IMR-90 (cell line): ENCODE measurements around the gene OSGIN1. TPM values are rescaled to one million over a fixed set of nuclear protein-coding genes. Genes with fewer than 3 reads are reported as not detected.

Experiments used
- ATAC-seq: fragments of 200-7000 bp; cut with Tn5 transposase; 2 replicates; pipeline ENCODE4 v1.9.1; 2020; ENCODE audit warnings: low read depth, mild to moderate bottlenecking, moderate library complexity
- BruUV-seq: library from RNA; stranded (reverse); fragments of 400-500 nt; replicated peaks from 2 replicates; lab custom pipeline; 2021; lab: Mats Ljungman, UMichigan
- CTCF ChIA-PET: fragments of 300-600 bp; formaldehyde crosslinking; extraction: SDS; loops from one replicate; lab custom pipeline; 2021; ENCODE audit warnings: antibody characterized with exemption; lab: Yijun Ruan, JAX
- POLR2A ChIA-PET: fragments of 300-600 bp; sonication (Branson Sonifier 250); formaldehyde crosslinking; loops from one replicate; lab custom pipeline; 2022; ENCODE audit warnings: antibody characterized with exemption; ENCODE audit not compliant: unreplicated experiment; lab: Charles Lee
- DNase-seq: peaks from one replicate; pipeline ENCODE4 v3.0.0; 2013
- H2AFZ ChIP-seq: replicated peaks from 2 replicates; pipeline ENCODE3; 2013; ENCODE audit warnings: low read length, mild to moderate bottlenecking; ENCODE audit not compliant: poor library complexity
- H2AK5ac ChIP-seq: 2 replicates; pipeline ENCODE4 v1.6.1; 2013; ENCODE audit warnings: low read depth, low read length, inconsistent platforms
- H2AK9ac ChIP-seq: replicated peaks from 2 replicates; pipeline ENCODE3; 2013; ENCODE audit warnings: mild to moderate bottlenecking, low read depth, low read length, moderate library complexity; ENCODE audit not compliant: poor library complexity
- H2BK120ac ChIP-seq: 2 replicates; pipeline ENCODE4 v1.6.1; 2013; ENCODE audit warnings: low read depth, low read length, inconsistent platforms
- H2BK15ac ChIP-seq: 3 replicates; pipeline ENCODE4 v1.6.1; 2013; ENCODE audit warnings: low read depth, low read length, inconsistent platforms
- H2BK20ac ChIP-seq: 2 replicates; pipeline ENCODE4 v1.6.1; 2013; ENCODE audit warnings: low read depth, mild to moderate bottlenecking, inconsistent platforms, low read length, moderate library complexity
- H2BK5ac ChIP-seq: 2 replicates; pipeline ENCODE4 v1.6.1; 2013; ENCODE audit warnings: mild to moderate bottlenecking, low read depth, low read length, inconsistent platforms; ENCODE audit not compliant: poor library complexity, severe bottlenecking
- H3K14ac ChIP-seq: replicated peaks from 2 replicates; pipeline ENCODE4 v1.6.1; 2013; ENCODE audit warnings: low read depth, low read length, inconsistent platforms
- H3K18ac ChIP-seq: 2 replicates; pipeline ENCODE4 v1.6.1; 2013; ENCODE audit warnings: low read depth, low read length, control low read depth
- H3K23ac ChIP-seq: 2 replicates; pipeline ENCODE4 v1.6.1; 2013; ENCODE audit warnings: low read depth, low read length, inconsistent platforms
- H3K27ac ChIP-seq: 2 replicates; pipeline ENCODE4 v1.5.1; 2013; ENCODE audit warnings: mild to moderate bottlenecking, control low read depth, low read length; ENCODE audit not compliant: insufficient read depth
- H3K27me3 ChIP-seq: 2 replicates; pipeline ENCODE4 v1.6.1; 2013; ENCODE audit warnings: low read length; ENCODE audit not compliant: control insufficient read depth, insufficient read depth
- H3K36me3 ChIP-seq: 2 replicates; pipeline ENCODE4 v1.6.1; 2013; ENCODE audit warnings: low read length, mixed read lengths; ENCODE audit not compliant: control insufficient read depth, insufficient read depth
- H3K4ac ChIP-seq: 2 replicates; pipeline ENCODE4 v1.6.1; 2013; ENCODE audit warnings: low read depth, low read length, inconsistent platforms
- H3K4me1 ChIP-seq: 2 replicates; pipeline ENCODE4 v1.6.1; 2013; ENCODE audit warnings: low read length, mixed read lengths; ENCODE audit not compliant: control insufficient read depth, insufficient read depth
- H3K4me2 ChIP-seq: 2 replicates; pipeline ENCODE4 v1.6.1; 2013; ENCODE audit warnings: low read depth, mild to moderate bottlenecking, control low read depth, low read length, moderate library complexity
- H3K4me3 ChIP-seq: 2 replicates; pipeline ENCODE4 v1.5.1; 2013; ENCODE audit warnings: low read depth, mild to moderate bottlenecking, control low read depth, low read length, moderate library complexity; ENCODE audit not compliant: insufficient read depth
- H3K56ac ChIP-seq: 2 replicates; pipeline ENCODE4 v1.6.1; 2013; ENCODE audit warnings: low read length, inconsistent platforms; ENCODE audit not compliant: insufficient read depth; ENCODE audit errors: extremely low read depth
- H3K79me1 ChIP-seq, 2 experiments: 2 replicates each; pipeline ENCODE4 v1.6.1; 2013; ENCODE audit warnings: low read length in 2 of 2, inconsistent platforms in 1 of 2, low read depth in 1 of 2
- H3K9ac ChIP-seq: 2 replicates; pipeline ENCODE4 v1.6.1; 2013; ENCODE audit warnings: low read depth, low read length, control low read depth
- H3K9me1 ChIP-seq: 2 replicates; pipeline ENCODE4 v1.6.1; 2013; ENCODE audit warnings: low read length, inconsistent platforms; ENCODE audit not compliant: insufficient read depth
- H3K9me3 ChIP-seq: 2 replicates; pipeline ENCODE4 v1.6.1; 2013; ENCODE audit warnings: low read length; ENCODE audit not compliant: control insufficient read depth, insufficient read depth
- H4K20me1 ChIP-seq: 2 replicates; pipeline ENCODE4 v1.6.1; 2013; ENCODE audit warnings: low read length, inconsistent platforms; ENCODE audit not compliant: insufficient read depth
- H4K5ac ChIP-seq: 2 replicates; pipeline ENCODE4 v1.6.1; 2013; ENCODE audit warnings: mild to moderate bottlenecking, low read depth, low read length, control low read depth
- H4K8ac ChIP-seq, 2 experiments: 2 replicates each; pipeline ENCODE4 v1.6.1; 2013; ENCODE audit warnings: low read depth in 2 of 2, low read length in 2 of 2, control low read depth in 1 of 2, inconsistent platforms in 1 of 2
- H4K91ac ChIP-seq: 2 replicates; pipeline ENCODE4 v1.6.1; 2013; ENCODE audit warnings: low read depth, low read length, inconsistent platforms; ENCODE audit not compliant: insufficient read depth
- FOS ChIP-seq: fragments of 150-350 bp; IDR thresholded peaks from 2 replicates; pipeline ENCODE4 v1.6.1; 2016; ENCODE audit warnings: low read depth, low read length
- MAZ ChIP-seq: IDR thresholded peaks from 2 replicates; pipeline ENCODE4 v1.6.1; 2012; ENCODE audit warnings: low read depth, mild to moderate bottlenecking, low read length, improper control_type of control experiment, moderate library complexity, borderline replicate concordance
- NFE2L2 ChIP-seq: fragments of 150-350 bp; IDR thresholded peaks from 2 replicates; pipeline ENCODE4 v1.6.1; 2016; ENCODE audit warnings: low read depth, mild to moderate bottlenecking, low read length
- POLR2A ChIP-seq: IDR thresholded peaks from 2 replicates; pipeline ENCODE4 v1.6.1; 2012; ENCODE audit warnings: mild to moderate bottlenecking, low read depth, low read length
- RAD21 ChIP-seq: IDR thresholded peaks from 2 replicates; pipeline ENCODE4 v1.6.1; 2012; ENCODE audit warnings: low read length, improper control_type of control experiment
- SMC3 ChIP-seq: fragments of 150-350 bp; IDR thresholded peaks from 2 replicates; pipeline ENCODE4 v1.6.1; 2016; ENCODE audit warnings: low read depth, mild to moderate bottlenecking, antibody characterized with exemption, low read length, moderate library complexity
- WGBS, 2 experiments: methylation state at CpG; one replicate each; pipeline versions ENCODE4 v1.1.5 to v1.1.7; 2013; ENCODE audit warnings: missing lambda C conversion rate in 2 of 2; ENCODE audit not compliant: insufficient read length in 1 of 2; ENCODE audit errors: extremely low coverage in 2 of 2; 5-methylcytosine and 5-hydroxymethylcytosine counted together
- dilution Hi-C: fragments of 300-500 bp; cut with HindIII; formaldehyde crosslinking; loops from one replicate; pipeline ENCODE4 v1.14.3; 2018; ENCODE audit warnings: low sequenced_read_pairs; ENCODE audit not compliant: unreplicated experiment
- in situ Hi-C: fragments of 300-500 bp; cut with MboI; formaldehyde crosslinking; loops from 3 replicates; pipeline ENCODE4 v1.14.3; 2019; ENCODE audit warnings: low sequenced_read_pairs, inconsistent platforms, mixed read lengths
- intact Hi-C: fragments of 100-400 bp; cut with micrococcal nuclease; formaldehyde crosslinking; loops from 2 replicates; pipeline ENCODE4 v1.10.0; 2022
- polyA plus RNA-seq, 3 experiments: library from polyadenylated mRNA; depleted of rRNA; stranded (reverse); fragments of >200 nt; gene quantifications; 2 replicates each; pipeline ENCODE4 v1.2.3, GENCODE V29; 2012; ENCODE audit warnings: low replicate concordance in 1 of 3
- total RNA-seq: library from RNA; depleted of rRNA; stranded (reverse); fragments of >200 nt; gene quantifications from 2 replicates; pipeline ENCODE4 v1.2.3, GENCODE V29; 2012
- TF ChIP-seq, protein P1 (sequence below): fragments of 150-350 bp; IDR thresholded peaks from 2 replicates; pipeline ENCODE4 v1.6.1; 2017; ENCODE audit warnings: mild to moderate bottlenecking, antibody characterized with exemption, low read length, low read depth

Gene OSGIN1
- total and polyA plus RNA-seq, 2 of the 4 experiments (the other 2 are of a cell fraction) = 0.90 to 6.4 TPM

DNA sequence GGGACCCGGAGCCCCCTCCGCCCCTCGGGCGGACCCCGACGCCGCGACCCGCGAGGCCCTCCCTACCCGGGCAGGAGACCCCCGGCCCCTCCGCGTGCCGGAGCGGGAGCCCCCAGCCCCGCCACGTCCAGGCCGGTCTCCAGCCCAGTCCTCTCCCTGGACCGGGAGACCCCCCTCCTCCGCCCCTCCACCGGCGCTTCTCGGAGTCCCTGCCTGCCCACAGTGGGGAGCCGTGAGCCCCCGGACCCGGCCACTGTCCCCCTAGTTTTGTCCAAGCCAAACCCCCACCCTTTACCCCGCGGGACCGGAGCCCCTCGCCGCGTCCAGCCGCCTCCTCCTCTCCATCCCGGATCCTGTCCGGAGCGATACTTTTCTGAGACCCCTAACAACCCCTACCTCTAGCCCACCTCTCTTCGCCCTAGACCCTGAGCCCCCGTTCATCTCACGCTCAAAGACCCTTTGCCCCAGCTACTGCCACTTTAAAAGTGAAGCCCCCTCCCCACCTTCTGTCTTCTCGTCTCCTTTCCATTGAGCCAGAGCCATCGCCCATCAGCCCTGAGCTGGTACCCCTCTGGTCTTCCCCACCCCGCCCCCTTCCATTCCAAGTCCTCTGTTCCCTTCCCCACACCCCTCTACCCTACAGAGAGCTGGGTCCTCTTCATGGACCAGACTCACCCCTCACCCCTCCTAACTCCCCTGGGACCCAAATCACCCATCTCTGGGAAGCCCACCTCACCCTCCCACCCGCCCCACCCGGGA is 16.0 kb downstream of the OSGIN1 start:
- Histone ChIP-seq H2BK5ac (no peak overlapping the region), H4K20me1 (no peaks in the 10 kb centered on the region; the same call in none of the 2 replicates), H3K4me1 (no peaks in the 10 kb centered on the region), H2AK5ac (no peak overlapping the region), H3K4me2 (no peak overlapping the region), H3K9me1 (no peaks in the 10 kb centered on the region; the same call in 1 of the 2 replicates), H4K5ac (no peak overlapping the region), H3K79me1 (no peaks in the 10 kb centered on the region), H4K8ac (no peak overlapping the region), H2BK15ac (no peak overlapping the region), H2BK20ac (no peak overlapping the region), H3K14ac (no peak overlapping the region), H3K18ac (no peak overlapping the region), H3K36me3 (no peaks in the 10 kb centered on the region; the same call in 1 of the 2 replicates), H3K27ac (no peak overlapping the region), H4K91ac (no peak overlapping the region), H2AFZ (no peak overlapping the region), H3K9ac (no peak overlapping the region), H3K4ac (no peak overlapping the region), H3K56ac (no peak overlapping the region), H2AK9ac (peak overlapping the region; percentile 61), H3K23ac (no peak overlapping the region), H2BK120ac (no peak overlapping the region), H3K4me3 (peak overlapping the region; percentile 16; the same call in 1 of the 2 replicates), H3K9me3 (no peaks in the 10 kb centered on the region), H3K27me3 (peaks cover 29% of the 10 kb centered on the region)
- no TSS peak for BruUV-seq
- ChIA-PET POLR2A (no interaction called here), CTCF (no interaction called here)
- intact Hi-C loops = loop anchor here (1.0 to 5.0 kb wide), 4 partner anchors 56 to 208 kb away; partner anchors contain the start of gene SLC38A8
- dilution Hi-C loops = no loop called here
- TF ChIP-seq SMC3 (no peak), FOS (no peak), MAZ (no peak), RAD21 (no peak), NFE2L2 (no peak), POLR2A (no peak)
- TF ChIP-seq, protein P1, sequence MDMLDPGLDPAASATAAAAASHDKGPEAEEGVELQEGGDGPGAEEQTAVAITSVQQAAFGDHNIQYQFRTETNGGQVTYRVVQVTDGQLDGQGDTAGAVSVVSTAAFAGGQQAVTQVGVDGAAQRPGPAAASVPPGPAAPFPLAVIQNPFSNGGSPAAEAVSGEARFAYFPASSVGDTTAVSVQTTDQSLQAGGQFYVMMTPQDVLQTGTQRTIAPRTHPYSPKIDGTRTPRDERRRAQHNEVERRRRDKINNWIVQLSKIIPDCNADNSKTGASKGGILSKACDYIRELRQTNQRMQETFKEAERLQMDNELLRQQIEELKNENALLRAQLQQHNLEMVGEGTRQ = no peak
- no peak for ATAC-seq
- in situ Hi-C loops = loop anchor here (10.0 to 25.0 kb wide), 2 partner anchors 206 to 518 kb away; no protein-coding TSS in a partner anchor
- 1% methylated on average over 20 of the region's 45 CpGs; no CpG with 5 or more reads in 1 of the 2 experiments for WGBS, 2 experiments
- DNase-seq = no peak
